Activated naive CD8-positive, alpha-beta T cell treated with anti-CD3 and anti-CD28 coated beads, Interleukin-2, amount 50 U/mL, for 16 hours (primary cell): ENCODE data around the gene HK1.
"Not testable (repeated sequence)": the region's sequence is repeated elsewhere in the genome, so short reads cannot be mapped to it uniquely, and the experiment has no call there.

ENCODE experiments used
- DNase-seq: peaks from one replicate; pipeline ENCODE4 v3.0.0-alpha.2; 2020; ENCODE audit warnings: low read depth, low spot score

Gene HK1

GRCh38 chr10:69446650-69447151, 168.4 kb downstream of the HK1 start:
- DNase-seq: no peak

GRCh38 chr10:69449841-69450240, 171.5 kb downstream of the HK1 start:
- no peak for DNase-seq

- DNase-seq: not testable (repeated sequence)
These were observed 172.1 kb downstream of the HK1 start for GRCh38 chr10:69450395-69450794.

GRCh38 chr10:69451209-69451783, 173.0 kb downstream of the HK1 start, which contains the start of gene TSPAN15:
Gene TSPAN15, plus strand, starts transcription at chr10:69451465. Its CDS starts 130 bp downstream, at chr10:69451595.
- peak; percentile 56 for DNase-seq
